Type B pancreatic cell (in vitro differentiated cells): Measurements from ENCODE around the gene SLC35D2. TPM values are rescaled to one million over a fixed set of nuclear protein-coding genes. Genes with fewer than 3 reads are reported as not detected.

ENCODE experiments used
- DNase-seq: peaks from one replicate; pipeline ENCODE4 v3.0.0; 2021; ENCODE audit warnings: mixed read lengths; ENCODE audit not compliant: unreplicated experiment; ENCODE audit errors: extremely low spot score
- H3K27ac Mint-ChIP-seq: 2 replicates; pipeline ENCODE4 v1.8.0; 2021; ENCODE audit warnings: mild to moderate bottlenecking, mixed read lengths
- H3K27me3 Mint-ChIP-seq: 2 replicates; pipeline ENCODE4 v1.8.0; 2021; ENCODE audit warnings: mixed read lengths
- H3K36me3 Mint-ChIP-seq: 2 replicates; pipeline ENCODE4 v1.8.0; 2021; ENCODE audit warnings: mixed read lengths
- H3K4me1 Mint-ChIP-seq: one replicate; pipeline ENCODE4 v1.8.0; 2021; ENCODE audit warnings: mixed read lengths; ENCODE audit not compliant: unreplicated experiment
- H3K4me3 Mint-ChIP-seq: 2 replicates; pipeline ENCODE4 v1.8.0; 2021; ENCODE audit warnings: mild to moderate bottlenecking, mixed read lengths
- H3K9me3 Mint-ChIP-seq: 2 replicates; pipeline ENCODE4 v1.8.0; 2021; ENCODE audit warnings: mixed read lengths
- total RNA-seq: library from RNA; stranded (reverse); gene quantifications from 2 replicates; pipeline ENCODE4 v1.2.1, GENCODE V29; 2021; ENCODE audit warnings: low replicate concordance
- TF ChIP-seq, protein P1 (sequence below): fragments of 200-600 bp; sonication (generic); conservative IDR thresholded peaks from 2 replicates; pipeline ENCODE4 v1.5.0; 2021; ENCODE audit warnings: antibody characterized with exemption, mild to moderate bottlenecking

SLC35D2 gene
- total RNA-seq, 1 donor from 2014 or later, result 25.7 TPM

DNA sequence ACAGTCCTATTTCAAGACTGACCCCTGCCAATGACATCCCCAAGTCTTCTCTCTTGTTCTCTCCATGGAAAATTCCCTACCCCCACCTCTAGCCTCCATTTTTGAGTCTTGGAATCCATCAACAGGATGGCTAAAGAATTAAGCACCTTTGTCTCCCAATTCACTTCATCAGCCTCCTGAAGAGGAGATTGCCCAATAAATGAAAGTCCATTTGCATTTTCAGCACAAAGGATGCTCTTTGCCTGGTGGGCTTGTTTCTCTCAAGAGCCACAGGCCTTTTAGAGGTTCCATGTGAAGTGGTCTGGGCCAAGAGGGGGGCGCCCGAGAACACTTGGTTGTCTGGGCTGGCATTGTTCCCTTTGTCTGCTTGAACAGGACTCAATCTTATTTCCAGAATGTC, 94.1 kb downstream of the SLC35D2 start:
- Mint-ChIP-seq H3K27ac (no peak overlapping the region), H3K4me1 (peaks cover 3% of the 10 kb centered on the region), H3K4me3 (no peak overlapping the region), H3K27me3 (no peaks in the 10 kb centered on the region), H3K36me3 (no peaks in the 10 kb centered on the region), H3K9me3 (peaks cover 9% of the 10 kb centered on the region)
- DNase-seq, result no peak
- TF ChIP-seq, protein P1, sequence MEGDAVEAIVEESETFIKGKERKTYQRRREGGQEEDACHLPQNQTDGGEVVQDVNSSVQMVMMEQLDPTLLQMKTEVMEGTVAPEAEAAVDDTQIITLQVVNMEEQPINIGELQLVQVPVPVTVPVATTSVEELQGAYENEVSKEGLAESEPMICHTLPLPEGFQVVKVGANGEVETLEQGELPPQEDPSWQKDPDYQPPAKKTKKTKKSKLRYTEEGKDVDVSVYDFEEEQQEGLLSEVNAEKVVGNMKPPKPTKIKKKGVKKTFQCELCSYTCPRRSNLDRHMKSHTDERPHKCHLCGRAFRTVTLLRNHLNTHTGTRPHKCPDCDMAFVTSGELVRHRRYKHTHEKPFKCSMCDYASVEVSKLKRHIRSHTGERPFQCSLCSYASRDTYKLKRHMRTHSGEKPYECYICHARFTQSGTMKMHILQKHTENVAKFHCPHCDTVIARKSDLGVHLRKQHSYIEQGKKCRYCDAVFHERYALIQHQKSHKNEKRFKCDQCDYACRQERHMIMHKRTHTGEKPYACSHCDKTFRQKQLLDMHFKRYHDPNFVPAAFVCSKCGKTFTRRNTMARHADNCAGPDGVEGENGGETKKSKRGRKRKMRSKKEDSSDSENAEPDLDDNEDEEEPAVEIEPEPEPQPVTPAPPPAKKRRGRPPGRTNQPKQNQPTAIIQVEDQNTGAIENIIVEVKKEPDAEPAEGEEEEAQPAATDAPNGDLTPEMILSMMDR, result no peak

DNA sequence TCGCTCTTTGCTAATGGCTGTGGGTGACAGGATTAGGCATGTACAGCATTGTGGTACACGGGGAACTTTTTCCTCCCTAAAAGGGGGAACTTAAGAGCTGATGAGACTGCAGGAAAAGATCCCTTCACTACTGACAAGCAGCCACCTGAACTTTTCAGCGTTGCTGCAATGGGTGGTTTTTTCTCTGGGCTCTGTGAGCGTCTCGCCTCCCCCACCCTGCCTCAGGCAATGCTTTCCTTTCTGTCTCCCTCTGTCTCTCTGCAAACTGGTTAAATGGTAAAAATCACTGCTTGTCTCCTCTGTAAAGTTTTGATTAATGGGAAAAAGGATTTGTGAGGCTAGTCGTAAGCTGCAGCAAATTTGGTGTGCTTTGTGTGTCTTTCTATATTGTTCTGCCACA, 101.9 kb downstream of the SLC35D2 start:
- Mint-ChIP-seq H3K27ac (peak overlapping the region; percentile 47), H3K36me3 (no peaks in the 10 kb centered on the region), H3K4me1 (peaks cover 11% of the 10 kb centered on the region), H3K27me3 (no peaks in the 10 kb centered on the region), H3K9me3 (peaks cover 10% of the 10 kb centered on the region), H3K4me3 (peak overlapping the region; percentile 6)
- no peak for DNase-seq
- TF ChIP-seq, protein P1, result no peak

DNA sequence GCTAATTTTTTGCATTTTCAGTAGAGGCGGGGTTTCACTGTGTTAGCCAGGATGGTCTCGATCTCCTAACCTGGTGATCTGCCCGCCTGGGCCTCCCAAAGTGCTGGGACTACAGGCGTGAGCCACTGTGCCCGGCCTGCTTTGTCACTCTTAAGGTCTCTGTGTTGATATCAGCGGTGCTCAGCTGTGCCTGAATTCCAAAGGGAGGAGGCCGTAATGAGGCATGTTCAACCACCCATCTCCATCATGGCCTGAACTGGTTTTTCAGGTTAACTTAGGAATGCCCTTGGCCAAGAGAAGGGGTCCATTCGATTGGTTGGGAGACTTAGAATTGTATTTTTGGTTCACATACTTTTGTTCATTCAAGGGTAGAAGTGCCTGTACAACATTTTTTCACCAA, 103.6 kb downstream of the SLC35D2 start:
- no peaks in the 10 kb centered on the region for H3K27me3 Mint-ChIP-seq
- no peaks in the 10 kb centered on the region for H3K36me3 Mint-ChIP-seq
- H3K27ac Mint-ChIP-seq, result peak overlapping the region; percentile 91
- H3K4me3 Mint-ChIP-seq, result peak overlapping the region; percentile 64
- peaks cover 11% of the 10 kb centered on the region for H3K4me1 Mint-ChIP-seq
- H3K9me3 Mint-ChIP-seq, result peaks cover 21% of the 10 kb centered on the region
- TF ChIP-seq, protein P1, result no peak
- no peak for DNase-seq

- DNase-seq, result no peak
- Mint-ChIP-seq H3K36me3 (no peaks in the 10 kb centered on the region), H3K9me3 (peaks cover 24% of the 10 kb centered on the region), H3K4me3 (no peak overlapping the region), H3K27me3 (no peaks in the 10 kb centered on the region), H3K27ac (no peak overlapping the region), H3K4me1 (peaks cover 7% of the 10 kb centered on the region)
- TF ChIP-seq, protein P1, result no peak
Observed at GRCh38 chr9:96274939-96275338, 108.6 kb downstream of the SLC35D2 start.

Other genes starting within 250 kb of the SLC35D2 start
- gene HSD17B3, start 81.5 kb downstream of the SLC35D2 start, total RNA-seq, result not detected in 2 replicates
- 4.3 and 7.2 TPM in 2 replicates for gene ZNF367, start 34.7 kb upstream of the SLC35D2 start, total RNA-seq
- 10.1 and 19.4 TPM in 2 replicates for gene HABP4, start 66.5 kb upstream of the SLC35D2 start, total RNA-seq
- gene CDC14B, start 236.1 kb upstream of the SLC35D2 start, total RNA-seq, result 24.8 and 25.5 TPM in 2 replicates